ENCODE measurements around the gene BLZF1. TPM values are rescaled to one million over a fixed set of nuclear protein-coding genes. Genes with fewer than 3 reads are reported as not detected.

Gene BLZF1
- 10 to 100 TPM; 31.0 to 49.5 (median 38.7) TPM for total RNA-seq
- polyA plus RNA-seq = 10 to 100 TPM in 2 of 3 donors, 1 to 10 TPM in 1; 9.9 to 16.0 (median 13.2) TPM

GRCh38 chr1:169367686-169368405 is at the start of gene BLZF1, which contains the start of gene NME7:
Gene BLZF1, plus strand, starts transcription at chr1:169368195. Its CDS starts 1,328 bp downstream, at chr1:169369523.
Gene NME7, minus strand, starts transcription at chr1:169367797. Its CDS starts 87 bp downstream, at chr1:169367710.
- no peaks in the 10 kb centered on the region for H3K27me3 ChIP-seq
- intact Hi-C loops (cut with DNase I) = loop anchor here (5.0 kb wide), 3 partner anchors 119 to 1026 kb away; partner anchors contain the start of gene SLC19A2
- peak in 1 of 2 donors; percentile 43 for TF ChIP-seq POLR2A (IDR thresholded peaks at IDR 0.05)
- peak in 1 of 4 donors; percentile 32 for TF ChIP-seq EP300 (IDR thresholded peaks at IDR 0.05)
- no peak for TF ChIP-seq CTCF (IDR thresholded peaks at IDR 0.05)
- peak; percentile 47 to 58 (median 52) for TF ChIP-seq POLR2AphosphoS5 (IDR thresholded peaks at IDR 0.05)
- H3K36me3 ChIP-seq = peaks cover 0 to 33% (median 2%) of the 10 kb centered on the region in 4 donors
- peaks cover 2 to 33% (median 26%) of the 10 kb centered on the region in 4 donors for H3K4me1 ChIP-seq
- DNase-seq = peak; percentile 98
- H3K27ac ChIP-seq = peak within 1 kb of the TSS; percentile 78 to 83 (median 82)
- WGBS, 2 donors = 0% methylated on average over 37 of the region's 37 CpGs
- H3K9me3 ChIP-seq = no peaks in the 10 kb centered on the region
- peak within 1 kb of the TSS; percentile 59 to 72 (median 66) for H3K4me3 ChIP-seq

GRCh38 chr1:169318536-169319244 is 49.3 kb upstream of the BLZF1 start:
- no peak overlapping the region for H3K27ac ChIP-seq
- no peaks in the 10 kb centered on the region for H3K9me3 ChIP-seq
- WGBS, 2 donors = 92 to 93% methylated on average over 3 of the region's 3 CpGs
- TF ChIP-seq EP300 (IDR thresholded peaks at IDR 0.05) = no peak
- TF ChIP-seq POLR2A (IDR thresholded peaks at IDR 0.05) = no peak
- no peak for TF ChIP-seq CTCF (IDR thresholded peaks at IDR 0.05)
- no peak for TF ChIP-seq POLR2AphosphoS5 (IDR thresholded peaks at IDR 0.05)
- no peaks in the 10 kb centered on the region for H3K4me1 ChIP-seq
- DNase-seq = no peak
- no peak overlapping the region for H3K4me3 ChIP-seq
- no peaks in the 10 kb centered on the region for H3K36me3 ChIP-seq
- intact Hi-C loops (cut with DNase I) = no loop called here
- H3K27me3 ChIP-seq = no peaks in the 10 kb centered on the region

- no peaks in the 10 kb centered on the region for H3K36me3 ChIP-seq
- DNase-seq = no peak
- H3K4me3 ChIP-seq = no peak overlapping the region
- H3K27ac ChIP-seq = no peak overlapping the region
- H3K4me1 ChIP-seq = peaks cover 0 to 5% (median 0%) of the 10 kb centered on the region in 4 donors
- intact Hi-C loops (cut with DNase I) = no loop called here
- TF ChIP-seq EP300 (IDR thresholded peaks at IDR 0.05) (no peak), POLR2A (IDR thresholded peaks at IDR 0.05) (no peak), POLR2AphosphoS5 (IDR thresholded peaks at IDR 0.05) (no peak), CTCF (IDR thresholded peaks at IDR 0.05) (no peak)
- H3K27me3 ChIP-seq = no peaks in the 10 kb centered on the region
- WGBS, 2 donors = 85 to 91% methylated on average over 1 of the region's 1 CpG
- no peaks in the 10 kb centered on the region for H3K9me3 ChIP-seq
These were observed 46.5 kb upstream of the BLZF1 start for GRCh38 chr1:169321539-169321938.

GRCh38 chr1:169322138-169322537 is 45.9 kb upstream of the BLZF1 start:
- Histone ChIP-seq H3K36me3 (no peaks in the 10 kb centered on the region), H3K9me3 (no peaks in the 10 kb centered on the region), H3K27me3 (no peaks in the 10 kb centered on the region), H3K27ac (no peak overlapping the region), H3K4me3 (no peak overlapping the region), H3K4me1 (peaks cover 0 to 10% (median 3%) of the 10 kb centered on the region in 4 donors)
- intact Hi-C loops (cut with DNase I) = no loop called here
- no peak for TF ChIP-seq CTCF (IDR thresholded peaks at IDR 0.05)
- TF ChIP-seq EP300 (IDR thresholded peaks at IDR 0.05) = no peak
- DNase-seq = no peak
- 94 to 96% methylated on average over 3 of the region's 3 CpGs for WGBS, 2 donors
